CD4-positive, alpha-beta T cell treated with Interleukin-6 for 4 hours (primary cell): Measurements from ENCODE around the gene TEX9.

ENCODE experiments used
- DNase-seq: peaks from one replicate; pipeline ENCODE4 v3.0.0-alpha.2; 2020; ENCODE audit warnings: mixed read lengths

The TEX9 gene

GRCh38 chr15:56456229-56456628, 91.0 kb downstream of the TEX9 start:
- DNase-seq, result no peak

- DNase-seq, result no peak
Observed at GRCh38 chr15:56459096-56459495, 93.9 kb downstream of the TEX9 start.

GRCh38 chr15:56460071-56460470, 94.8 kb downstream of the TEX9 start:
- no peak for DNase-seq

GRCh38 chr15:56460947-56461346, 95.7 kb downstream of the TEX9 start:
- DNase-seq, result no peak

- DNase-seq, result peak; percentile 34
Observed at GRCh38 chr15:56464893-56465520, 99.8 kb downstream of the TEX9 start, which contains the start of gene MNS1. Gene MNS1 (minus strand): TSS chr15:56465137. CDS start chr15:56464972, 165 bp downstream.

GRCh38 chr15:56467616-56468015, 102.4 kb downstream of the TEX9 start:
- no peak for DNase-seq

GRCh38 chr15:56468401-56468800, 103.2 kb downstream of the TEX9 start:
- no peak for DNase-seq

- DNase-seq, result no peak
Observed at GRCh38 chr15:56469483-56469882, 104.3 kb downstream of the TEX9 start.

- DNase-seq, result no peak
Observed at GRCh38 chr15:56471440-56472069, 106.3 kb downstream of the TEX9 start.

GRCh38 chr15:56472278-56472677, 107.1 kb downstream of the TEX9 start:
- no peak for DNase-seq

GRCh38 chr15:56473017-56473416, 107.8 kb downstream of the TEX9 start:
- no peak for DNase-seq

- DNase-seq, result no peak
Observed at GRCh38 chr15:56475351-56475750, 110.1 kb downstream of the TEX9 start.
